ENCODE data around the gene MDGA2.

MDGA2 gene

GRCh38 chr14:47606566-47606965, 68.8 kb downstream of the MDGA2 start:
- DNase-seq: no peak

- DNase-seq: no peak
Observed at GRCh38 chr14:47596860-47597259, 78.5 kb downstream of the MDGA2 start.

- no peak for DNase-seq
Observed at GRCh38 chr14:47596232-47596631, 79.2 kb downstream of the MDGA2 start.

GRCh38 chr14:47595552-47595951, 79.9 kb downstream of the MDGA2 start:
- DNase-seq: no peak

GRCh38 chr14:47590767-47591495, 84.5 kb downstream of the MDGA2 start:
- no peak for DNase-seq

- no peak for DNase-seq
Observed at GRCh38 chr14:47585447-47585846, 90.0 kb downstream of the MDGA2 start.

GRCh38 chr14:47567273-47567672, 108.1 kb downstream of the MDGA2 start:
- DNase-seq: no peak

- no peak for DNase-seq
Observed at GRCh38 chr14:47557894-47558293, 117.5 kb downstream of the MDGA2 start.

- no peak for DNase-seq
Observed at GRCh38 chr14:47555333-47555732, 120.1 kb downstream of the MDGA2 start.

GRCh38 chr14:47549886-47550285, 125.5 kb downstream of the MDGA2 start:
- no peak for DNase-seq

GRCh38 chr14:47543459-47543858, 131.9 kb downstream of the MDGA2 start:
- DNase-seq: no peak

GRCh38 chr14:47541662-47542061, 133.7 kb downstream of the MDGA2 start:
- DNase-seq: no peak

- no peak for DNase-seq
Observed at GRCh38 chr14:47539031-47539461, 136.4 kb downstream of the MDGA2 start.

- no peak for DNase-seq
Observed at GRCh38 chr14:47536341-47536740, 139.1 kb downstream of the MDGA2 start.

GRCh38 chr14:47526591-47527244, 148.7 kb downstream of the MDGA2 start:
- DNase-seq: no peak

- no peak for DNase-seq
Observed at GRCh38 chr14:47524524-47524923, 150.9 kb downstream of the MDGA2 start.

- no peak for DNase-seq
Observed at GRCh38 chr14:47520382-47520781, 155.0 kb downstream of the MDGA2 start.

GRCh38 chr14:47511829-47512228, 163.6 kb downstream of the MDGA2 start:
- DNase-seq: no peak

- no peak for DNase-seq
Observed at GRCh38 chr14:47509957-47510356, 165.4 kb downstream of the MDGA2 start.

- DNase-seq: no peak
Observed at GRCh38 chr14:47507861-47508260, 167.5 kb downstream of the MDGA2 start.

- DNase-seq: no peak
Observed at GRCh38 chr14:47500369-47500768, 175.0 kb downstream of the MDGA2 start.

GRCh38 chr14:47490766-47491165, 184.6 kb downstream of the MDGA2 start:
- no peak for DNase-seq

- DNase-seq: no peak
Observed at GRCh38 chr14:47490353-47490752, 185.1 kb downstream of the MDGA2 start.

GRCh38 chr14:47485421-47485820, 190.0 kb downstream of the MDGA2 start:
- no peak for DNase-seq

- DNase-seq: no peak
Observed at GRCh38 chr14:47483449-47483848, 192.0 kb downstream of the MDGA2 start.
